HG03378 (cell line): Measurements from ENCODE around the gene CDC40.
"Not testable (repeated sequence)": the region's sequence is repeated elsewhere in the genome, so short reads cannot be mapped to it uniquely, and the experiment has no call there.

Source experiments
- ATAC-seq: cut with Tn5 transposase; IDR thresholded peaks from one replicate; pipeline ENCODE4 v1.9.1; 2021; ENCODE audit warnings: mild to moderate bottlenecking, moderate library complexity; ENCODE audit not compliant: unreplicated experiment

The CDC40 gene

GRCh38 chr6:110269623-110270022 lies 89.4 kb downstream of the CDC40 start:
- ATAC-seq: no peak

- ATAC-seq: no peak
These were observed 89.9 kb downstream of the CDC40 start for GRCh38 chr6:110270165-110270564.

- no peak for ATAC-seq
These were observed 91.5 kb downstream of the CDC40 start for GRCh38 chr6:110271732-110272022.

- ATAC-seq: not testable (repeated sequence)
These were observed 92.6 kb downstream of the CDC40 start for GRCh38 chr6:110272781-110273180.

- no peak for ATAC-seq
These were observed 97.0 kb downstream of the CDC40 start for GRCh38 chr6:110277100-110277665.
